NCI-H226 (cell line): Measurements from ENCODE around the gene ACAP3.
"Not testable (repeated sequence)": the region's sequence is repeated elsewhere in the genome, so short reads cannot be mapped to it uniquely, and the experiment has no call there.

Experiments
- DNase-seq: peaks from one replicate; pipeline ENCODE4 v3.0.0-alpha.2; 2015

The ACAP3 gene

GRCh38 chr1:1260843-1261560 is 46.7 kb downstream of the ACAP3 start:
- no peak for DNase-seq

- no peak for DNase-seq
These were observed 47.7 kb downstream of the ACAP3 start for GRCh38 chr1:1259951-1260600.

GRCh38 chr1:1259540-1259939 is 48.2 kb downstream of the ACAP3 start:
- no peak for DNase-seq

- no peak for DNase-seq
These were observed 48.6 kb downstream of the ACAP3 start for GRCh38 chr1:1259119-1259488.

GRCh38 chr1:1256956-1257871 is 50.5 kb downstream of the ACAP3 start:
- DNase-seq: no peak

DNA sequence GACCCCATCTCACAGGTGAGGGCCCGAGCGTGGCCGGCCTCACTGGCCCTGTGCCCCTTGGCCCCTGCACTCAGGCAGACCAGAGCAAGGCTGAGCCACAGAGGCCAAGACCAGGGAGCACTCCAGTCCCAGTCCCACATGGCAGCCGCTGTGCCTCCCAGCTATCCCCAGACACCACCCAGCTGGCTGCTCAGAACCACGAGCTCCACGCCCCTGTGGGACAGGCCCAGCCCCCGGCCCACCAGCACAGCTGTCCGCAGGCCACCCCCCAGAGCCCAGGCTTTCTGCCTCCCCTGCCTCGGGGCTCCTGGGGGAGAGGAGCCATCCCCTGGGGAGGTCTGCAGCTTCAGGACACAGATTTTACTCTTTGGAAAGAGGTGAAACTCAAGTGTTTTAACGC is 52.1 kb downstream of the ACAP3 start:
- DNase-seq: no peak

DNA sequence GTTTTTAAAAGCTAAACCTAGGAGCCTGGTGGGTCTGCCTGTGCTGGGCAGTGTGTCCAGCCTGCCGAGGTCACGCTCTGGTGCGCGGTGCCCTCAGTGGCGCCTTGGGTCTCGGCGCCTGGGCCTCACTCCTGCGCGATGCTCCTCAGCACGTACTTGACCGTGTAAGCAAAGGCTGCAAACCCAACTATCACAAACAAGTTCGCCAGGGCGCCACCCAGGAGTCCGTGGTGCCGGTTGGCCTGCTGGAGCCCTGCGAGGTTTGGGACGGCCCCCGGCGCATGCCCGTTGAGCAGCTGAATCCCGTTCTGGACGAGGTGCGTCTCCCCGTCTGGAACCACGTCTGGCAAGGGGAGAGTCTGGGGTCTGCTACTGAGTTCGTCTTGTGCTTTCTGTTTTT is 52.7 kb downstream of the ACAP3 start:
- no peak for DNase-seq

GRCh38 chr1:1254667-1254998 is 53.1 kb downstream of the ACAP3 start:
- no peak for DNase-seq

GRCh38 chr1:1253972-1254666 is 53.6 kb downstream of the ACAP3 start:
- no peak for DNase-seq

DNA sequence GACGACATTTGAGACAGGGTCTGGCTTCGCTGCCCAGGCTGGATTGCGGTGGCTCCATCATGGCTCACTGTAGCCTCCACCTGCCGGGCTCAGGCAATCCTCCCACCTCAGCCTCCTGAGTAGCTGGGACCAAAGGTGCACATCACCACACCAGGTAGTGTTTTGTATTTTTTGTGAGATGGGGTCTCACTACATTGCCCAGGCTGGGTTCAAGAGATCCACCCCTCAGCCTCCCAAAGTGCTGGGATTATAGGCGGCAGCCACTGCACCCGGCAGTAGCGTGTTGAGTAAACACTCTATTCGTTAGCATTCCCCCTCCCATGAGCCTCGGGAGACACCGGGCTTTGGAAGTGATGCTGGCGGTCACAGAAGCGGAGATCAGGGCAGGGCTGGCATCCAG is 54.4 kb downstream of the ACAP3 start:
- DNase-seq: no peak

GRCh38 chr1:1250786-1251284 is 56.9 kb downstream of the ACAP3 start:
- DNase-seq: no peak

DNA sequence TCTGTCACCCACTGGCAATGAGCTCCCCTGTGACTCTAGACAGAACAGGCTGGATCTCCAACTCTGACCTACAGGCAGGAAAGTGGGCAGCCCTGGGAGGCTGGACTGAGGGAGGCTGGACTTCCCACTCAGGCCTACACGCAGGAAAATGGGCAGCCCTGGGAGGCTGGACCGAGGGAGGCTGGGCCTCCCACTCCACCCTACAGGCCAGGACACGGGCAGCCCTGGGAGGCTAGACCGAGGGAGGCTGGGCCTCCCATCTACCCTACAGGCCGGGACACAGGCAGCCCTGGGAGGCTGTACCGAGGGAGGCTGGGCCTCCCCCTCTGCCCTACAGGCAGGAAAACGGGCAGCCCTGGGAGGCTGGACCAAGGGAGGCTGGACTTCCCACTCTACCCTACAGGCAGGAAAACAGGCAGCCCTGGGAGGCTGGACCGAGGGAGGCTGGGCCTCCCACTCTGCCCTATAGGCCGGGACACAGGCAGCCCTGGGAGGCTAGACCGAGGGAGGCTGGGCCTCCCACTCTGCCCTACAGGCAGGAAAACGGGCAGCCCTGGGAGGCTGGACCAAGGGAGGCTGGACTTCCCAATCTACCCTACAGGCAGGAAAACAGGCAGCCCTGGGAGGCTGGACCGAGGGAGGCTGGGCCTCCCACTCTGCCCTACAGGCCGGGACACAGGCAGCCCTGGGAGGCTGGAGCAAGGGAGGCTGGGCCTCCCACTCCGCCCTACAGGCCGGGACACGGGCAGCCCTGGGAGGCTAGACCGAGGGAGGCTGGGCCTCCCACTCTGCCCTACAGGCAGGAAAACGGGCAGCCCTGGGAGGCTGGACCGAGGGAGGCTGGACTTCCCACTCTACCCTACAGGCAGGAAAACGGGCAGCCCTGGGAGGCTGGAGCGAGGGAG is 59.5 kb downstream of the ACAP3 start:
- not testable (repeated sequence) for DNase-seq

DNA sequence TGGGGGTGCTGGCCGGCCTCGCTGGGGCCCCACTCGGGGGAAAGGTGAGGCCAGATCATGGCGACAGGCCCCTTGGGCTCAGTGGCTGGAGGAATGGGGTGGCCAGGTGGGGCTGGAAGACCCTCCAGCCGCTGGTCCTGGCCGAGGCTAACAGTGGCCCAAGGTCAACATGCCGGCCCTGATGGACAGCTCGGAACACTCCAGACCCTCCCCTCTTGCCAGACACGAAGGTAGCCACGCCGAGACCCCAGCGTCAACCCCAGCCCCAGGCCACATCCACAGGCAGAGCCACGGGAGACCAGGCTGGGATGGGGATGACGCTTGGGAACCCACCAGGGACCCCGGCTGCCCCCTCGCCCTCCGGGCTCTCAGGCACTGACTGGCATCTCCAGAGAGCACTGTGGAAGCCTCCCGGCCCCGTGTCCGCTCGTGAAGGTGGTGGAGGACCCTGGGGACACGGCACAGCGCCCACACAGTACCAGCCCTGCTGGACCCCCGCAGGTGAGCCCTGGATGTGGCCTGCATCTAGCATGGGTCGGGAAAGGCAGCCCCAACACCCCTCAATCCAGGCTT is 60.3 kb downstream of the ACAP3 start:
- DNase-seq: no peak

DNA sequence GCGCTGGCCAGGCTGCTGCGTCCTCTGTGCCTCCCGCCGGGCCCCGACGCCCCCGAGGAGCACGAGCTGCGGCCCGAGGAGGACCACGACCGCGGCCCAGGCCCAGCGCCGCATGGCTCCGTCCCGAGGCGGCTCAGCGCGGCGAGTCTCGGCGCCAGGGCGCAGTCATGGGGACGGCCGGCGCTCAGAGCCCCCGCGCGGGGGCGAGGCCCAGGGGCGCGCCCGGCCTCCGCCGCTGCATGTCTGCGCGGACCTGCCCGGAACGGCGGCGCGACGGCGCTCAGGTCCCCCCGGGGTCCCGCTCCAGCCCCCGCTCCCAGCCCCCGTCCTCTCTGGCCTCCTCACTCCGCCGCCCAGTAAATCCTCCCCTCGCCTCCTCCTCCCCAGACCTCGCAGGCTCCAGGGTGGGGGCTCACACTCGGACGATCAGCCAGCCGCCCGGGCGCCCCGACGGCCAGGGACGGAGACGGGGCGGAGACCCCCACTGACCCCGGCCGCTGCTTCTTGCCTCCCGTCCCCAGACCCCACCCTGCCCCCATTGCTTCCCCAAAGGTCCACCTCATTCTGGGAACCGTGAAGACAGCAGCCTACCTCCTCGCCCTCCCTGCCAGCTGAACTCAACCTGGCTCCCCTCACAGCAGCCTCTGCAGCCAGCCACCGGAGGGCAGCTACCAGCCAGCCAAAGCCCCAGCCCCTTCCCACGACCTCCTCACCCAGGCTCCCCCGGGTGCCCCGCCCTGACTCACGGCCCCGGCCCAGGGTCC is 61.0 kb downstream of the ACAP3 start, which contains the start of gene C1QTNF12:
TSS of gene C1QTNF12 (minus strand) at position 146 of the 764 bp plus-strand sequence. CDS start at position 114, 32 bp downstream.
- no peak for DNase-seq

GRCh38 chr1:1245817-1246576 is 61.7 kb downstream of the ACAP3 start:
- DNase-seq: no peak

- no peak for DNase-seq
These were observed 62.4 kb downstream of the ACAP3 start for GRCh38 chr1:1245178-1245816.

DNA sequence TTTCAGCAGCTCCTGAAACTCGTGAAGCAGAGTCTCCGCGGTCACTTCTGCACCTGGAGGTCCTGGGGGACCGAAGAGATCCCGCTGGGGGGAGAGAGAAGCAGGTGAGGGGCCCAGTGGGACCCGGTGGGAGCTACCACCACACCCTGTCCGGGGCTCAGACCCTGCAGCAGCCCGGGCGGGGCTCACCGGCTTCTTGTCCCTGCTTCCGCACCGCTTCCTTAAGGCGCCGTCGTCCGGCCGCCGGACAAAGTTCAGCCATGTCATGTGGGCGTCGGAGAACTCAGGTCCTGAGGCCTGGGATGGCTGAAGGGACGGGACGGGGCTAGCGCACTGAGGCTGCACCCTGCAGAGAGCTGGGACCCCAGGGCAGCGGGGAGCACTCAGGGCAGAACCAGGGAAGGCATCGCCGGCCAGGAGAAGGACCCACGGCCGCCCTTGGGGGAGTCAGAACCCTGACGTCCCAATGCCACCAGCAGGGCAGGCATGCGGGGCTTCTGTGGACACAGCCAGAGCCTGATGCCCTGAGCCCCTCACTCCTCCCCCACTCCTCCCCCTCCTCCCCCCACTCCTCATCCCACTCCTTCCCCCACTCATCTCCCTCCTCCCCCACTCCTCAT is 63.4 kb downstream of the ACAP3 start:
- no peak for DNase-seq

DNA sequence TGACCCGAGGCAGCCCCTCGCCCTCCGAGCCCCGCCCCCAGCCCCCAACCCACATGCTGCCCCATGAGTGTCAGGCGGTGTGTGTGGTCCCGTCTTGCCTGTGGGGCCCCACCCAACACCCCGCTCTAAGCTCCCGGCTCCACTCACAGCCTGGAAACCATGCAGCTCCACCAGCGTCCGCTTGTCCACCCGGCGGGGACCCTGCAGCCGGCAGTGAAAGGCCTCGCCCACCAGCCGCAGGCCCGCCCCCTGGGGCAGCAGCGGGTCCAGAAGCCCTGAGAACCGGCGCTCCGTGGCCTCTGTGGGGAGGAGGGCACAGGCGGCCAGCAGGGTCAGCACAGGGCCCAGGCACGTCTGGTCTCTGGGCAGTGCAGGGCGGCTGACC is 63.9 kb downstream of the ACAP3 start:
- DNase-seq: no peak

GRCh38 chr1:1243266-1243660 is 64.5 kb downstream of the ACAP3 start:
- DNase-seq: no peak
